T1000 (cell line): Measurements from ENCODE around the gene TBC1D1.
"Not testable (repeated sequence)": the region's sequence is repeated elsewhere in the genome, so short reads cannot be mapped to it uniquely, and the experiment has no call there.

ENCODE experiments used
- DNase-seq: peaks from one replicate; lab custom pipeline; 2025; ENCODE audit warnings: mixed read lengths; lab: John Stamatoyannopoulos, UW

The TBC1D1 gene

DNA sequence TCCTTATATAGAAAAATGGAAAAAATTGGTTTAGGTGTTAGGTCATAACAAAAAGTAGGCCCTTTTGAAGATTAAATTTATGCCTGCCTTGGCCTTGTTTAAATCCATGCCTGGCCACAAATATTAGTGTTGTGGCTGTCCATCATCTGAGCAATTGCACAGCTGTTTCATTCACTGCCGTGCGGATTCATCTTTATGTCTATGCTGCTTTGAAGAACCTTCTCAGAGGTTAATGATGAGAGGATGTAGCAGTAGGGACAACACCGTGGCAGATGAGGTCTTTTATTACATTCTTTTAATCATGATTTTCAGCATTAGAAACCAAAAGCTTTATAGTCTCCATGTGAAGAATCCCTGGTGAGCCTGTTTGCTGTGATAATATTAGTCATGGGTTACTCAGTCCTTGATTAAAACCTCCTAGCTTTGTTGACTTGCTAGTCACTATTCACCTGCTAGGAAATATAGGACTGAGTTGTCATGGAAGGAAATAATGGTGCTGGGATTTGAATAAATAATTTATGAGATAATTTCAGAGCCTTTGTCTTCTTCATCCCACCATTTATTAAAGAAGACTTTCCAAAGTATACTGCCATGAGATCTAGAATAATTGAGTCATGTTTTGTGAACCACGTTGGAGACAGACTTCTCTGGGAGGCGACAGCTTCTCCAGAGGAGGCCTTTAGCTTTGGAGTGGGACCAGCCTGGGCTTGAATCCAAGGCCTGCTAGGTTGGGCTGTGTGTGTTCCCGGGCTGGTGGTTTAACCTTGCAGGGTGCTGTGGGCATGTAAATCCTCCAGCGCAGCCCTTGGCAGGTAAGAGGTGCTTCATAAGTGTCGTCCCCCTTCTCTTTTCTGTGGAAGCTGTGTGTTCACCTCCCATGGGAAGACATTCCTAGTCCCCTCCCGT lies 122.8 kb downstream of the TBC1D1 start:
- peak; percentile 14 for DNase-seq

DNA sequence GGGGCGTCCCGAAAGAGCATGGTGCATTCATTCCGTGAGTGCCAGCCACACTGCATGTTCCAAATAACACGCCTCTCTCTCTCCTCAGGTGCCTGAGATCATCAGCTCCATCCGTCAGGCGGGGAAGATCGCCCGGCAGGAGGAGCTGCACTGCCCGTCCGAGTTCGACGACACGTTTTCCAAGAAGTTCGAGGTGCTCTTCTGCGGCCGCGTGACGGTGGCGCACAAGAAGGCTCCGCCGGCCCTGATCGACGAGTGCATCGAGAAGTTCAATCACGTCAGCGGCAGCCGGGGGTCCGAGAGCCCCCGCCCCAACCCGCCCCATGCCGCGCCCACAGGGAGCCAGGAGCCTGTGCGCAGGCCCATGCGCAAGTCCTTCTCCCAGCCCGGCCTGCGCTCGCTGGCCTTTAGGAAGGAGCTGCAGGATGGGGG lies 123.6 kb downstream of the TBC1D1 start:
- DNase-seq, result no peak

DNA sequence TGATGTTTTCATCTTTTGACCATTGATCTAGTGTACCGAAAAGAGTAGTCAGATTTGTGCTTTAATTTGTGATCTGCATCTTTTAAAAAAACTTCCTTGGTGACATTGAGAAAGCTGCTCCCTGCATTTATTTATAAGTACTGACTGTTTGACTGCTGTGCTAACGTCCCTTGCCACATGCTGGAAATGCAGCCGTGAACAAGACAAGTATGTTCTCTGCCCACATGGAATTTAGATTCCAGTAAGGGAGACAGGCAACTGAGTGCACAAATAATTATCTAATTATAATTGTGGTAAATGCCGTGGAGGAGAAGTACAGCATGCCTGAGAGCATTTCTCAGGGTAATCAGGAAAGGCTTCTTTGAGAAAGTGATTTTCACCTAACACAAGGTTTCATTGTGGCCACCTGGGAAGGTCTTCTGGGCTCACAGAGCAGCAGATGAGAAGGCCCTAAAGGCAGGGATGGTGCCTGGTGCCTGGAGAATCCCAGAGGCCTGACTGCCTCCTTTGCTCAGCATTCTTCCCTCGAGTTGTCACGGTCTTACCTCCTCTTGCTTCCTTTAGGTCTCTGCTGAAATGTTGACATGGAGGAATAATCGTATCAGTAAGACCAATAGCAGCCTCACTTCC lies 125.1 kb downstream of the TBC1D1 start:
- no peak for DNase-seq

DNA sequence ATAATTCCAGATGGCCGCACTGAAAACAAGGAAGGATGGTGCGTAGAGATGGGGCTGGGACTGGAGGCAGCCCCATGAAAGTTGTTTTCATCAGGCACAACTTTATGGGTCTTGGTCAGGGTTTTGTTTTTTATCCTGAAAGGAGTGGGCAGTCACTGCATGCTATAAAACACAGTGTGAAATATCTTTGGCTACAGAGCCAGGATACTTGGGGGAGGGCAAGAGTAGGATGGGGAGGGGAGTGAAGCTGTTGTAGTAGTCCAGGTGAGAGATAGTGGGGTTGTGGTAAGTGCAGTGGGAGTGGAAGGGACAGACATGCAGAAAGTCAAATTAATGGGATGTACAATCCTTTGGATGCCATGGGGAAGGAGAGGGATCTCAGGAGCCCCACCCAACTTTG lies 125.8 kb downstream of the TBC1D1 start:
- no peak for DNase-seq

DNA sequence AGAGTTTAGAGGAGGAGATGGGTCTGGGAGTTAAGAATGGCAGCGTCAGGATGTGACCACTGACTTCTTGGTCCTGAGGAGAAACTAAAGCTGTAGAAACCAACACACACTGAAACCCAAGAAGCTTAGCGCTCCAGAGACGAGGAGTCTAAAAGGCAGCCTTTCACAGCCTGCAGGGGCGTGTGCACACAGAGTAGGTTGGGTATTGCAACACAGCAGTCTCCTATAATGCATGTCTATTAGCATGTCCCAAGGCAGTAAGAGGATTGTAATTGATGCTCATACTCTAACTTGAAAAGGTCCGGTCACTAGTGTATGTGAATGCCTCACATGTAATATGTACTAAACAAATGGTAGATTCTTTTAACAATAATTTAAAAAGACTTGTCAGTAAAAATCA lies 126.7 kb downstream of the TBC1D1 start:
- no peak for DNase-seq

DNA sequence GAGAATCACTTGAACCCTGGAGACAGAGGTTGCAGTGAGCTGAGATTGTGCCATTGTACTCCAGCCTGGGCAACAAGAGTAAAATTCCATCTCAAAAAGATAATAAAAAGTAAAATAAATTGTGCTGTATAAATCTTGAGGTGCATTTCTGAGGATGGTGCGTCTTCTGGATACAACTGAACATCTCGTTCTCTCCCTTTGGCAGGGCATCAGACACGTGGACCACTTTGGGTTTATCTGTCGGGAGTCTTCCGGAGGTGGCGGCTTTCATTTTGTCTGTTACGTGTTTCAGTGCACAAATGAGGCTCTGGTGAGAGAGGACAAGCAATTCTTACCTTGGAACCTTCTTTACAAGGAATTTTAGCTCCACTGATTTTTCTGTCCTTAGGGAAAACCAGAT lies 129.5 kb downstream of the TBC1D1 start:
- DNase-seq, result no peak

DNA sequence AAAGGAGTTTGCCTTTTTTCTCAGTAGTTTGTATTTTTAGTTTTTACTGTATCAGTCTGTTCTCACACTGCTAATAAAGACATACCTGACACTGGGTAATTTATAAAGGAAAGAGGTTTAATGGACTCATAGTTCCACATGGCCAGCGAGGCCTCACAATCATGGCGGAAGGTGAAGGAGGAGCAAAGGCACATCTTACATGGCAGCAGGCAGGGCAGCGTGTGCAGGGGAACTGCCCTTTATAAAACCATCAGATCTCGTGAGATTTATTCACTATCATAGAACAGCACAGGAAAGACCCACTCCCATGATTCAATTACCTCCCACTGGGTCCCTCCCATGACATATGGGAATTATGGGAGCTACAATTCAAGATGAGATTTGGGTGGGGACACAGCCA lies 130.1 kb downstream of the TBC1D1 start:
- DNase-seq, result not testable (repeated sequence)

DNA sequence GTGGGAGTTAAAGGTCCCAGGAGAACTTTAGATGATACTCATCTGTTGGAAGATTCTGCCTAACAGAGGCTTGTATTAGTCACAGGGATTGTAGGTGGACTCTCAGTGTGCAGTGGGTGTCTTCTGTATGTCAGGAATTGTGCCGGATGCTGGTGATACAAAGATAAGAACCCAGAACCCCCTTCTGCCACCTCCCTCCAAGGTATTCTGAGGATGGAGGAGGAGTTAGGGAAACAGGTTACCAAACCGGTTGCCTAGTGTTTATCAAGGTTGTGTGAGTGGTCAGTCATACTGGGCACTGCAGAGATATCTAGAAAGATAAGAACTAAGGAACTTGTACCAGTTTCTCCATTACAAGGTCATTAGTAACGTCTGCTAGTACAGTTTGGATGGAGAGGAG lies 130.9 kb downstream of the TBC1D1 start:
- DNase-seq, result no peak

DNA sequence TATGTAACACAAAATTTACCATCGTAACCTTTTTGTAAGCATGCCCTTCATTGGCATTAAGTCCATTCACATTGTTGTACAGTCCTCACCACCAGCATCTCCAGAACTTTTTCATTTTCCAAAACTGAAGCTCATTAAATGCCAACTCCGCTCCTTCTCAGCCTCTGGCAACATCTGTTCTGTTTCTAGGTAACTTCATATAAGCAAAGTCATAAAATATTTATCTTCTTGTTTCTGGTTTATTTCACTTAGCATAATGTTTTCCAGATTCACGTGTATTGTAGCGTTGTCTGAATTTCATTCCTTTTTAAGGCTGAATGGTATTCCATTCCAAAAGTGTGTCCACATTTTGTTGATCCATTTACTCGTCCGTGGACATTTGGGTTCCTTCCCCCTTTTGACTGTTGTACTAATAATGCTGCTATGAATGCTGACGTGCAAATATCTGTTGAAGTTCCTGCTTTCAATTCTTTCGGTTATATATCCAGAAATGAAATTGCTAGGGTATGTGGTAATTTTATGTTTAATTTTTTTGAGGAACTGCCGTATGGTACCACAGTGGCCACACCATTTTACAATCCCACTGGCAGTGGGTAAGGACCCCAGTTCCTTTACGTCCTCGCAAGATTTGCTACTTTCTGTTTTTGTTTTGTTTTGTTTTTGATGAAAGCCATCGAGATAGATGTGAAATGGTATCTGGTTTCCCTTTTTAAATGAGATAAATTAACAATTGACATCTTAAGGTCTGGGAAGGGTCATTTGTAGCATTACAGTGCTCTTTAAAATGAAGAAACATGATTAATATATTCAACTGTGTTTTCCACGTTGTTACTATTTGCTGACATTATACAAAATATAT lies 132.7 kb downstream of the TBC1D1 start:
- no peak for DNase-seq

DNA sequence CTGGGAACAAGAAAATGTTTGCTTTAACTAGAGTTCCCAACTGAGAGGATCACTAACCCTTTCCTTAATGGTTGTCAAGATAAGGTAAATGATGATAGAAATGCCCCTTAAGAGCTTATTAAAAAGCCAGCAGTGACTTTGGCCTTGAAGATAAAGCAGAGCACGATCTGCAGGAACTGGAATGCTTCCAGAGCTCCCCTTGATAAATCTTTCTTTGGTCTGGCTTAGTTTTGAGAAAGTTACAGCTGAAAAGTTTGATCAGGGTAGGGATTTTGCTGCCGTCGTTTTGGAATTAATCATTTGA lies 133.3 kb downstream of the TBC1D1 start:
- no peak for DNase-seq

DNA sequence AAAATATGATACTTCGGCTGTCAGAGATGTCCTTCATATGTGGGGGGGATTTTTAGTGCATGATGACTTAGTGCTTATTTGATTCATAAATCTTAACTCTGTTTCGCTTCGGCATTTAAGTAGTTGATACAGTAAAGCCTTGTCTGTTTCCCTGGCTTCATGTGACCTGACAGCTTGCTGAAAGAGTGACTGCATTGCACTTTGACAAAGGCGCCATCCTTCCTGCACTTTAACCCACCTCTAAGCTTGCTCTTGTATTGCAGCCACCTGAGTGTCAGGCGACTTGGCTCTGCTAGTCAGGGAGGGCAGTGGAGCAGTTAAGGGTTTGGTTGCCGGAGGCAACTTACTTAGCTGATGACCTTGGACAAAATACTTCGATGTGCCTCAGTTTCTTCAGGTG lies 134.8 kb downstream of the TBC1D1 start:
- no peak for DNase-seq

DNA sequence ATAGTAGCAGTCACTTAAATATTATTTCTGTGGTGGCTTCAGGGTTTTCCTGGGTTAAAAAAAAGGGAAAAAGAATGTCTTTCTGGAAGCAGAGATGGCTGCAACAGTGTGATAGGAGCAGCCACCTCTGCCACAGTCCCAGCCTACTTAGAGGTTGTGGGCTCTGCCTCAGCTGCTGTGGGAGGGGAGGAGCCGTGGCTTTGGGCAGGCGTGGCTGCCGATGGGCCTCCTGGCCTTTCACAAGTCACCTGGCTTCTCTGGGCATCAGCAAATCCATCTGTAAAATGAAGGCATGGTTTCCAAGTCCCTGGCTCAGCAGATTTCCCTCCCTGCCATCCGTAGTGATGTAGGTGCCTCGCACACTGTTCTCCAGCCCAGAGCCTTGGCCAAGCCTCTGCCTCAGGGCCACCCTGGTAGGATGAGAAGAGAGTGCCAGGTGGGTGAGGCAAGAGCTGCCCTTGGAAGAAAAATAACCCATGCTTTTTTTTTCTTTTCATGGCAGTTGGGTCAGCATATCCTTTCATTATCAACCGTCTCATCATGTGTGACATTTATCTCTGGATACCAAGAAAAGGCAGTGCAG lies 135.4 kb downstream of the TBC1D1 start:
- no peak for DNase-seq

DNA sequence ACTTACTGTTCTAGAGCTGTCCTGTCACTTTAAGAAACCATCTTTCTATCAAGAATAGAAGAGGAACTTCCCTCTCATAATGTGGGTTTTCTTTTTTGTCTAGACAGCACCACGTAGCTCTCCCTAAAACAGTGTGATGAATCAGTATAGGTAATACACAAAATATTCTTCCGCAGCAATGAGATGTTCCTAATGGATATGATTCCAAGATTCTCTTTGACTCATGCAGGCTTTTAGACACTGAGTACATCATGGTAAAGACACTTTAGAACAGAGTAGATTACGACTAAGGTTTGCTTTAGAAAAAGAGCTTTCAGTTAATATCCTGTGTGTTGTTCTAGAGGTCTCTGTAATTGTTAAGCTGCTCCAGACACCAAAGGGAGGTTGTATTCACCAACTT lies 139.1 kb downstream of the TBC1D1 start:
- DNase-seq, result no peak

DNA sequence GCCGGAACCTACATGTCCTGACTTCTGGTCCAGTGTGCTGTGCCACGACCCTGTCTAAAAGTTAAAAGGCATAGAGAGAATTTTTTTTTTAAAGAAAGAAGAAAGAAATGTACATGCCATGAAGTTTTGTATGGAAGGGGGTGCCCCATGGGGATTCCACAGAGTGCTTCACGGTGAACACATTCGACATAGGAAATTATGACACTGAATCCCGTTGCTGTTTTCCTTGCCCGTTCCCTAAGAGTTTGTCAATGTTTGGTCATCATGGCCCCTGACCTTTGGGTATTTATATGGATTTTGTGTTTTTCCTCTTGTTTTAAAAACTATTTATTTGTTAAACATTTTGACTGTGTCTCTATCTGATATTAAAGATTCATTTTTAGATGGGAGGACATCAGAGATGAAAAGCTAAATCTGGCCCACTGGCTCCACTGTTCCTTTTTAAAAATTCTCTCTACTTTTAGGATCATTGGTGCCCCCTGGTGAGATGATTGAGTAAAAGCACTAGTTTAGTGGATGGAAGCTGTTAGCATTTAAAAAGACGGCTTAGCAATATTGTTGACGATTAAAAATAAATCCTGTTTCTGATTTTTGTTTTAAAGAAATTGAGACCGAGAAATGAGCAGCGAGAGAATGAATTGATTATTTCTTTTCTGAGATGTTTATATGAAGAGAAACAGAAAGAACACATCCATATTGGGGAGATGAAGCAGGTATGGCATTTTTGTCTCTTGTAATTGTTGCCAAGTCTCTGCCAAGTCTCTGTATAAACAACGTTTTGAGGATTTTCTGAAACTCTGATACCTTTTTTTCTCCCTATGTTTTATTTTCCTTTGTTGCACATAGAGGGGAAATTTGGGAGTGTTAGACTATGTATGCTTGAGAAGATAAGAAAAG lies 144.3 kb downstream of the TBC1D1 start:
- no peak for DNase-seq

DNA sequence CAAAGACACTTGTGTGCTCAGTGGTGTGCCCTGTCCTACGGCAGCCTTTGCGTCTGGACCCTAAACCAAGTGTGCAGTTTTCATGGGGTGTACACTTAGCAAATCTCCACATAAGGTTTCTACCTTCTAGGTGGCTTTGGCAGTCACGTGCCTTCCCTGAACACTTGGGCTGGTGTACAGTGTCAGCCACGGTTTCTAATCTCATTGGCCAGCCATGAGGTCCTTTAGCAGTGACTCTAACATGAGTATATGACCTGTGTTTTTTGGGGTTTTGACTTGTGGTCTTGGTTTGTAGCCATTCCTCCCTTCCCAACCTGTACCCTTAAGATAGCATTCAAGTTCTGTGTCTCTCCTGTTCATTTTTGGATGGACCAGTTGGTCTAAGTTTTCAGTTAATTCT lies 145.7 kb downstream of the TBC1D1 start:
- no peak for DNase-seq

DNA sequence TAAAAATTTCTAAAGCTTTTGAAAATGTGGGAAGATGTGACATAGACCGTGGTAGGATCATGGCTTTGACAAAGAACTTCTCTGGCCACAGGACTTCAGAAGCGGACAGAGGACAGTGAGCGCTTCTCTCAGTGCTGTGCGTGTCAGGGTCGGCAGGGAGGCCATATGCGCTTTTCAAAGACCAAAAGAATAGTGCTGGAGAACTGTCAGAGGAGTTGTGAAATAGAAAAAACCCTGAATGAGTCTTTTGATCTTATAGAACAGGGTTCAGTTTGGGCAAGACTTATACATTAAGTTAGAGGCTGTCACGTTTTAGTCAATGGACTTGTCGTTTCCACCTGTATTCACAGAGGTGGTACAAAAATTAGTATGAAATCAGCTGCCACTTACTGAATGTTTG lies 146.7 kb downstream of the TBC1D1 start:
- DNase-seq, result no peak

DNA sequence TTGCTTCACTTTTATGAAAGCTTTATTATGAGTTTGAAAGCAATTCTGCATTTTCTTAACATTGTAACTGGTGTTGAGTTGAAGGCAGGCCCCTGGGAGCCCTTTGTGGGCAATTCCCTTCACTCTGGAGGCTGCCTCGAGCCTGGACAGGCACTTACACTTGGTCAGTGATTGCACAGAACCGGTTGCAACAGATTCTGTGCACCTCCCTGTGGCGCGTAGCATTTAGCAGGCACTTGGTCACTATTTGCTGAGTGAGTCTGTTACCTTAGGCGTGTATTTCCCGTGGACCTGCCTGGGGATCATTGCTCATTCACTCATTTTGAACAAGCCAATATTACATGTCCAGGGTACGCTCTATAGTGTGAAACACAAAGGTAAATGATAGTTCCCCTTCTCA lies 149.7 kb downstream of the TBC1D1 start:
- DNase-seq, result no peak

DNA sequence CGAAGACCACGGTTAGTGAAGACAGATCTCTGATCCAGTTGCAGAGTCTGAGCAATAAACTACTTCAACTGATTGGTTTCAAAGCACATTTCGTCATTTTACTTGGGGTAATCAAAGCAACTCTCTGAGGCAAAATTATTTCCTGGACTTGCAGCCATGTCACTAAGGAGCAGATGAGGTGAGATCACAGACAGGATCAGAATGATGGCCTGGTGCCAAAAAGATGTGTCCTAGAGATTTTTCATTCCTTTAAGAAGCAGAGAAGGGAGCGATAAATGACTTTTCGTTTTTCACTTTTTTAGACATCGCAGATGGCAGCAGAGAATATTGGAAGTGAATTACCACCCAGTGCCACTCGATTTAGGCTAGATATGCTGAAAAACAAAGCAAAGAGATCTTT lies 153.2 kb downstream of the TBC1D1 start:
- DNase-seq, result no peak

DNA sequence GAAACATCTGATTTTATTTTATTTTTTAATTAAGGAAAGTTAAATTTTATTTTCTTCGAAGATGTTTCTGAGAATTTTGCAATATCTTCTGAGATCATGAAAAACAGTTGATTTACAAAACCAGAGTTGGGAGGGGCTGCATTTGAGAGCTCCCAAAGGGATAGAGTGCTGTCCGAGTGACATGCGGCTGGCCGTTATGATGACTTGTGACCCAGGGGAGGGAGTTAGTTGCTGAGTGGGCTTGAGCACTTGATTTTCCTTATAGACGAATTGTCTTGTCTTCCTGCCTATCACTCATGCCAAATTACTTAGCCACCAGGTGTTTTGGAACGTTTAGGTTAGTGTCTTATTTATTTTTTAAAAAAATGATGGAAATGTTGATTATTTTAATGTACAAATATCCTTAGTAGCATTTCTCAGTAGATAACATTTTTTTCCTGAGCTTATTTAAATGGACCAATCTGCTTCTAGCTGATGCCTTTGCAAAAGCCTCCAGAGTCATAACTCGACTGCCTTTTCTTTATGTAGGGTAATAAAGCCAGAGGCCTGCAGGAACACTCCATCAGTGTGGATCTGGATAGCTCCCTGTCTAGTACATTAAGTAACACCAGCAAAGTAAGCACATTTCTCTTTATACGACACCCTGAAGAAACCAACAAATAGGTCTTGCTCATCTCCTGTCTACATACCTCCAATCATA lies 154.6 kb downstream of the TBC1D1 start:
- DNase-seq, result no peak

DNA sequence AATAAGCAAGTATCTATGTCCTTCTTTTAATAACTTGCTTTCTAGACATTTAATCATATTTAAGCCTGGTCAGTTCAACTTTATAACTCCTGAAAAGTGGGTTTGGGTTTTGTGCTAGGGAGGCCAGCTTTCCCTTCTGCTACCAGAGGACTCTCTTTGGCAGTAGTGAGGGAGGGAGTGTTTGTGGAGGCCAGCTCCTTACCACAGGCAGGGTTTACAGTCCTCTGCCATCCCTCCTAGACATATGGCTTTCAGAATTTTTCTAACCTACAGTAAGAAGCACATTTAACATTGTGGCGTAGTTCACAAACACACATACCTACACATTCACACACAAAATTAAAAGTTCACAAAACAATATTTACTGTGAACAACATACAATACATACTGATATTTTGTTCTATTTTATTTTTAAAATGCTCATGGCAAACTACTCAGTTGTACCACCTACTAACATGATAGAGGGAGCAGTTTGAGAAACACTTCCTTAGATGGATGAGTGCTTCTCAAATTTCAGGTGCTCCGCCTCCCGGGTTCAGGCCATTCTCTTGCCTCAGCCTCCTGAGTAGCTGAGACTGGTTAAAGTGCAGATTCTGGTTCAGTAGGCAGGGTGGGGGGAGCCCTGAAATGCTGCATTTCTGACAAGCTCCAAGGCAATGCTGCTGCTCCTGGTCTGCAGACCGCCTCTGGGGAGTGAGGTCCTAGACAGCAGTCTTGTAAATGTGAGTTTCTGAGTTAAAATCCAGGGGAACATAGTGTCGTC lies 156.0 kb downstream of the TBC1D1 start:
- no peak for DNase-seq
